ENCODE results near the gene ANKS3.

DNA sequence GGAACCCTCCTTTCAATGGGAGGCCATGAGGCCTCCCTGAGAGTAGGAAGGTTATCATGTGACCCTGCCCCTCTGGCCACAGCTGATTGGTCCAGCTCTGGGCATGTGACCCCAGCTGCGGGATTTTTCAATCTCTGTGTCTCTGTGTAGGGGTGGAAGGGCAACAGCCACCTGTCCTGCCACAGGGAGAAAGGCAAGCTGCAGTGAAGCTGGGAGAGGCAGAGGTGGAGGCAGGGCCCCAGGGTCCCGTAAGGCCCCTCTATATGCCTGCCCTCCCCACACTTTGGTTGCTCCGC is 11.2 kb upstream of the ANKS3 start:
- TF ChIP-seq, protein P1, sequence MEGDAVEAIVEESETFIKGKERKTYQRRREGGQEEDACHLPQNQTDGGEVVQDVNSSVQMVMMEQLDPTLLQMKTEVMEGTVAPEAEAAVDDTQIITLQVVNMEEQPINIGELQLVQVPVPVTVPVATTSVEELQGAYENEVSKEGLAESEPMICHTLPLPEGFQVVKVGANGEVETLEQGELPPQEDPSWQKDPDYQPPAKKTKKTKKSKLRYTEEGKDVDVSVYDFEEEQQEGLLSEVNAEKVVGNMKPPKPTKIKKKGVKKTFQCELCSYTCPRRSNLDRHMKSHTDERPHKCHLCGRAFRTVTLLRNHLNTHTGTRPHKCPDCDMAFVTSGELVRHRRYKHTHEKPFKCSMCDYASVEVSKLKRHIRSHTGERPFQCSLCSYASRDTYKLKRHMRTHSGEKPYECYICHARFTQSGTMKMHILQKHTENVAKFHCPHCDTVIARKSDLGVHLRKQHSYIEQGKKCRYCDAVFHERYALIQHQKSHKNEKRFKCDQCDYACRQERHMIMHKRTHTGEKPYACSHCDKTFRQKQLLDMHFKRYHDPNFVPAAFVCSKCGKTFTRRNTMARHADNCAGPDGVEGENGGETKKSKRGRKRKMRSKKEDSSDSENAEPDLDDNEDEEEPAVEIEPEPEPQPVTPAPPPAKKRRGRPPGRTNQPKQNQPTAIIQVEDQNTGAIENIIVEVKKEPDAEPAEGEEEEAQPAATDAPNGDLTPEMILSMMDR (IDR thresholded peaks at IDR 0.05): no peak
- TF ChIP-seq POLR2AphosphoS5 (IDR thresholded peaks at IDR 0.05; ENCODE audit: low read depth, low read length) (no peak), TCF12 (IDR thresholded peaks at IDR 0.05) (no peak), EZH2phosphoT487 (IDR thresholded peaks at IDR 0.05; ENCODE audit: borderline replicate concordance, low read depth) (no peak), RFX5 (IDR thresholded peaks at IDR 0.05; ENCODE audit: low read length) (no peak), RXRA (IDR thresholded peaks at IDR 0.05; ENCODE audit: borderline replicate concordance, low read depth) (no peak), TAF1 (IDR thresholded peaks at IDR 0.05; ENCODE audit: borderline replicate concordance, low read depth, low read length) (no peak), YY1 (IDR thresholded peaks at IDR 0.05; ENCODE audit: low read depth) (no peak), EP300 (IDR thresholded peaks at IDR 0.05; ENCODE audit: borderline replicate concordance in 1 of 2, low read depth in 1 of 2, low read length in 1 of 2) (no peak), SIN3A (IDR thresholded peaks at IDR 0.05; ENCODE audit: borderline replicate concordance, low read depth, low read length) (no peak), NFIC (IDR thresholded peaks at IDR 0.05; ENCODE audit: borderline replicate concordance) (no peak)
- TF ChIP-seq, protein P2, sequence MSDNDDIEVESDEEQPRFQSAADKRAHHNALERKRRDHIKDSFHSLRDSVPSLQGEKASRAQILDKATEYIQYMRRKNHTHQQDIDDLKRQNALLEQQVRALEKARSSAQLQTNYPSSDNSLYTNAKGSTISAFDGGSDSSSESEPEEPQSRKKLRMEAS (IDR thresholded peaks at IDR 0.05; ENCODE audit: low read depth): no peak
- TF ChIP-seq, protein P3, sequence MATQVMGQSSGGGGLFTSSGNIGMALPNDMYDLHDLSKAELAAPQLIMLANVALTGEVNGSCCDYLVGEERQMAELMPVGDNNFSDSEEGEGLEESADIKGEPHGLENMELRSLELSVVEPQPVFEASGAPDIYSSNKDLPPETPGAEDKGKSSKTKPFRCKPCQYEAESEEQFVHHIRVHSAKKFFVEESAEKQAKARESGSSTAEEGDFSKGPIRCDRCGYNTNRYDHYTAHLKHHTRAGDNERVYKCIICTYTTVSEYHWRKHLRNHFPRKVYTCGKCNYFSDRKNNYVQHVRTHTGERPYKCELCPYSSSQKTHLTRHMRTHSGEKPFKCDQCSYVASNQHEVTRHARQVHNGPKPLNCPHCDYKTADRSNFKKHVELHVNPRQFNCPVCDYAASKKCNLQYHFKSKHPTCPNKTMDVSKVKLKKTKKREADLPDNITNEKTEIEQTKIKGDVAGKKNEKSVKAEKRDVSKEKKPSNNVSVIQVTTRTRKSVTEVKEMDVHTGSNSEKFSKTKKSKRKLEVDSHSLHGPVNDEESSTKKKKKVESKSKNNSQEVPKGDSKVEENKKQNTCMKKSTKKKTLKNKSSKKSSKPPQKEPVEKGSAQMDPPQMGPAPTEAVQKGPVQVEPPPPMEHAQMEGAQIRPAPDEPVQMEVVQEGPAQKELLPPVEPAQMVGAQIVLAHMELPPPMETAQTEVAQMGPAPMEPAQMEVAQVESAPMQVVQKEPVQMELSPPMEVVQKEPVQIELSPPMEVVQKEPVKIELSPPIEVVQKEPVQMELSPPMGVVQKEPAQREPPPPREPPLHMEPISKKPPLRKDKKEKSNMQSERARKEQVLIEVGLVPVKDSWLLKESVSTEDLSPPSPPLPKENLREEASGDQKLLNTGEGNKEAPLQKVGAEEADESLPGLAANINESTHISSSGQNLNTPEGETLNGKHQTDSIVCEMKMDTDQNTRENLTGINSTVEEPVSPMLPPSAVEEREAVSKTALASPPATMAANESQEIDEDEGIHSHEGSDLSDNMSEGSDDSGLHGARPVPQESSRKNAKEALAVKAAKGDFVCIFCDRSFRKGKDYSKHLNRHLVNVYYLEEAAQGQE (IDR thresholded peaks at IDR 0.05; ENCODE audit: low read depth, low read length): no peak
- TF ChIP-seq, protein P4, sequence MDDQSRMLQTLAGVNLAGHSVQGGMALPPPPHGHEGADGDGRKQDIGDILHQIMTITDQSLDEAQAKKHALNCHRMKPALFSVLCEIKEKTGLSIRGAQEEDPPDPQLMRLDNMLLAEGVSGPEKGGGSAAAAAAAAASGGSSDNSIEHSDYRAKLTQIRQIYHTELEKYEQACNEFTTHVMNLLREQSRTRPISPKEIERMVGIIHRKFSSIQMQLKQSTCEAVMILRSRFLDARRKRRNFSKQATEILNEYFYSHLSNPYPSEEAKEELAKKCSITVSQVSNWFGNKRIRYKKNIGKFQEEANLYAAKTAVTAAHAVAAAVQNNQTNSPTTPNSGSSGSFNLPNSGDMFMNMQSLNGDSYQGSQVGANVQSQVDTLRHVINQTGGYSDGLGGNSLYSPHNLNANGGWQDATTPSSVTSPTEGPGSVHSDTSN (IDR thresholded peaks at IDR 0.05): no peak
